ENCODE results near the gene RPGRIP1L.

RPGRIP1L gene

DNA sequence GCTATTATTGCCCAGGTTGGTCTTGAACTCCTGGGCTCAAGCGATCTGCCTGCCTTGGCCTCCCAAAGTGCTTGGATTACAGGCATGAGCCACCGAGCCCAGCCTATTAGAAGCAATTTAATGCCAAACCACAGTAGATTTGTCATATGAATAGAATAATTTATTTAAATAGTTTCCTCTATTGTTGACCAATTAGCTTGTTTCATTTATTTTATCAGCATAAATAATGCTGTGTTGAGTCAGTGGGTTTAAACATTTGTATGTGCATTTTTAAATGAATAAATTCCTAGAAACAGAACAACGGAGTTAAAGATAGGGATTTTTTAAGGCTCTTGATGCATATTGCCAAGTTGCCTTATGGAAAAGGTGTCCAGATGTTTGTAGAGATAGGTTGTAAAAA is 27.0 kb upstream of the RPGRIP1L start:
- DNase-seq (ENCODE audit: low spot score), result no peak
- TF ChIP-seq, protein P1, sequence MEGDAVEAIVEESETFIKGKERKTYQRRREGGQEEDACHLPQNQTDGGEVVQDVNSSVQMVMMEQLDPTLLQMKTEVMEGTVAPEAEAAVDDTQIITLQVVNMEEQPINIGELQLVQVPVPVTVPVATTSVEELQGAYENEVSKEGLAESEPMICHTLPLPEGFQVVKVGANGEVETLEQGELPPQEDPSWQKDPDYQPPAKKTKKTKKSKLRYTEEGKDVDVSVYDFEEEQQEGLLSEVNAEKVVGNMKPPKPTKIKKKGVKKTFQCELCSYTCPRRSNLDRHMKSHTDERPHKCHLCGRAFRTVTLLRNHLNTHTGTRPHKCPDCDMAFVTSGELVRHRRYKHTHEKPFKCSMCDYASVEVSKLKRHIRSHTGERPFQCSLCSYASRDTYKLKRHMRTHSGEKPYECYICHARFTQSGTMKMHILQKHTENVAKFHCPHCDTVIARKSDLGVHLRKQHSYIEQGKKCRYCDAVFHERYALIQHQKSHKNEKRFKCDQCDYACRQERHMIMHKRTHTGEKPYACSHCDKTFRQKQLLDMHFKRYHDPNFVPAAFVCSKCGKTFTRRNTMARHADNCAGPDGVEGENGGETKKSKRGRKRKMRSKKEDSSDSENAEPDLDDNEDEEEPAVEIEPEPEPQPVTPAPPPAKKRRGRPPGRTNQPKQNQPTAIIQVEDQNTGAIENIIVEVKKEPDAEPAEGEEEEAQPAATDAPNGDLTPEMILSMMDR (IDR thresholded peaks at IDR 0.05; ENCODE audit: extremely low read depth, missing control alignments), result no peak

DNA sequence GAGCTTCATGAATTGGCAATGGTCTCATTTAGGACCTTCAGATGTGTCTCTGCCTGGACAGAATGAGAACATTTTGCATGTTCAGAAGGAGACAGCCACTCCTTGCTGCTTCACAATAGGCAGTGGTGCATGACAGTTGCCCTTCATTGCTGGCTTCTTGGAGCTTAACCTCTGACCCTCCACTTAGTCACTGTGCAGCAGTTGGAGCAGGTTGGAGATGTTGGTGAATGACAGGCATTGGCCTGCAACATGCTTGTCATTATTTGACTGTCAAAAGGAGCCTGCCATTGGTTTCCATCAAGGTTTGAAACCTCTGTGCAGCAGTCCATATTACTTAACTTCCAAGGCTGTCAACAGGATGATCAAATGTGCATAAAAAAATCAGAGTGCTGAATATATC is 23.0 kb upstream of the RPGRIP1L start:
- DNase-seq (ENCODE audit: low spot score), result no peak
- TF ChIP-seq, protein P1 (IDR thresholded peaks at IDR 0.05; ENCODE audit: extremely low read depth, missing control alignments), result no peak

DNA sequence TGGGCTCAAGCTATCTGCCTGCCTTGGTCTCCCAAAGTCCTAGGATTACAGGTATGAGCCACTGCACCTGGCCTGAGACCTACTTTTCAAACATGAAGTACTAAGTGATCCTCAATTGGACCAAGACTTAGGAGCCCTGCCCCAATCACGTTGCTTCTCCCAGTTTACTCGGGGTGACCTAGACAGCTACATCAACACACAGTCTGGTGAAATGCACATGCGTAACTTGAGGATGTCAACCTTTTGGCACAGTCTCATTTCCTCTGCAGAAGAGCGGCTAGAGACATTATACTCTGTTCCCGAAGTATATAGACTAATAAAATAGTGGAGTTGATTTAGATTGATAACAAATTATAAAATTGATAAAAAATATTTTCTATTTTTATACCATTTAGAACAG is 17.4 kb upstream of the RPGRIP1L start:
- TF ChIP-seq, protein P1 (IDR thresholded peaks at IDR 0.05; ENCODE audit: extremely low read depth, missing control alignments), result no peak
- DNase-seq (ENCODE audit: low spot score), result no peak

DNA sequence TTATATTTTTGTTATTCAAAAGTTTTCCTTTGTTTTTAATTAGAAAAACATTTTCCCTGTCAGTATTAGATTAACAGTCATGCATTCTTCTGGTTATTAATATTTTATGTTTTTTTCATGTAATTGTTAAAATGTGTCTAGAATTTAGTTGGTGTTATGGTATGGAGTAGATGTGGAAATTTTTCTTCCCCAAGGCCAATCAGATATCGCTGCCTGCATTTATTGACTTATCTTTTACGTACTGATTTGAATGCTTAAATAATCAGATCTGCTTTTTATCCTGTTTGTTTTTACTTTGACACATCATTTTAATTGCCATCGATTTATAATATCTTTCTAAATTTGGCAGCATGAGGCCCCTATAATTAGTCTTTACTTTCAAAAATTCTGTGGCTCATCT is 13.9 kb upstream of the RPGRIP1L start:
- no peak for DNase-seq (ENCODE audit: low spot score)
- TF ChIP-seq, protein P1 (IDR thresholded peaks at IDR 0.05; ENCODE audit: extremely low read depth, missing control alignments), result no peak

DNA sequence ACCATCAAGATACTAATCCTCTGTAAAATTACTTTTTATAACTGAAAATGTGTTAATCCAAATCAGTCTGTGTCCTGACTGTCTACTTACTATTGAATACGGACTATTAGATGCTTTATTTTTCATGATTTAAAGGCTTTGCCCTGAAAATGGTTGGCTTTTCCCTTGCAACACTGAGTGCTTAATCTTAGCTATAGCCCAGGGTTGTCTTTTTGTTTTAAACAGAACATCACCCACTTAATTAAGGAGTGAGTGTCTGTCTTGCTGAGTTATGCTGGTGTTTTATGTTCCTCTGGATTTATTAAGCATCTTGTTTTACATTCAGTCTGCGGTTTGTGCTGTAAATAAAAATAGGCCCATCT is 11.3 kb upstream of the RPGRIP1L start:
- TF ChIP-seq, protein P1 (IDR thresholded peaks at IDR 0.05; ENCODE audit: extremely low read depth, missing control alignments), result no peak
- DNase-seq (ENCODE audit: low spot score), result no peak

DNA sequence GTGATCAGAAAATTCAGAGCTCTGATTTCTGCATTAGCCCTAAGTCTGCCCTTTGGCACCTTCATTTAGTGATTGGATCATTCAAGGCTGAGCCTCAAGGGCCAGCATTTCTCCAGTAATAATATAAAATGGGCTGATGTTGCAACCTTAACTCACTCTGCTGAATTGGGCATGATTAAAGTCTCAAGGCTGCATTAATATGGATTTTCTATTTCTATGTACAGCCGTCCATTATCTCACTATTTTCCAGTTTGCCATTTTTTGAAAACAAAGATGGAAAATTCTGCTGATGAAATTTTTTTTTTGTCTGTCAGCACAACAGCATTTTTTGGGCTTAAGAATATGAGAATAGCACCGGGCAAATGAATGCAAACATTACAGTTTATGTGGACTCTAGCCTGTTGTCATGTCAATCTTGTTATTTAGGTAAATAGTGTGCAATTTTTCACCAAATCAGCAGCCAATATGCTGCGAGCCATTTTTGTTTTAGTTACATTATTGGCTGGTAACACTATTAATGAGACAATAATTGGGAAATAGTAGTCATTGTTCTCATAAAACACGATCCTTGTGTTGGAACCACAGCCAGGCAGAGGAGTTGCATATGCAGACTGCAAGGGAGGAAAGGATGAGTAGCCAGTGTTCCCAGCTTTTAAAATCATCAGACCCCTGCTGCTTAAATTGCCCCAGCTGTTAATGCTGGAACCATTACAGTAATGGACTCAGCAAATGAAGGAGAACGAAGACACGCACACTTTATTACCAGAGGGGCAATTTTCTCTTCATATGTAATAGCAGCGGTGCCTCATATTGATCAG is 10.8 kb upstream of the RPGRIP1L start:
- DNase-seq (ENCODE audit: low spot score), result no peak
- TF ChIP-seq, protein P1 (IDR thresholded peaks at IDR 0.05; ENCODE audit: extremely low read depth, missing control alignments), result no peak

DNA sequence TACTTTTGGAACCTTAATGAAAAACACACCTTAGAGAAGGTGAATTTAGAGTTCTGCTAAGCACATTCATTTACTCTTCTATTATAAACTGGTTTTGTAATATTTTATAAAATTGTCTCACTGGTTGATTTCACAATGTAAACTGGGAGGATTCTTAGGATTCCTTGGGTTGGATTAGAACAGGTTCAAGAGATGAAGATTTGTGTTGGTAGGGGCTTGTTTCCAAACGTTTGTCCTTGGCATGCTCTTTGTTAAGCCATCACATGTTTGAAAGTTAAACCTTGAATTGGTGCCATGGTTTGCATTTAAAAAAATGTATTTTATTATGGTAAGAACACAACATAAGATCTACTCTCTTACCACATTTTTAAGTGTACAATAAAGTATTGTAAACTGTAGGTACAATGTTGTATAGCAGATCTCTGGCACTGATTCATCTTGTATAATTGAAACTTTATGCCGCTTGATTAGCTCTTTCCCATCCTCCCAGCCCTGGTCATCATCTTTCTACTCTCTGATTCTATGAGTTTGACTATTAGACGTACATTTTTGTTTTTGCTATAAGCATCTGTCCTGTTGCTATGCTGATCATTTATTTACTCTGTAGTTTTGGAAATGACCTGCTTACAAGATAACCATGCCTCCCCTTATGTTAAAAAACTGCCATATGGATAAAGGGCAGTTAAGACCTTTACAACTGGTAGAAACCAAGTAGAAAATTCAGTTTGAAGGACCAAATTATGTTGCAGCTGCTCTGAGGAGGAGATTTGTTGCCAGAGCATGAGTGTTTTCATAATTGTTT is 9.9 kb upstream of the RPGRIP1L start:
- DNase-seq (ENCODE audit: low spot score), result no peak
- TF ChIP-seq, protein P1 (IDR thresholded peaks at IDR 0.05; ENCODE audit: extremely low read depth, missing control alignments), result no peak
